NCI-H460 (cell line): ENCODE data around the gene PARK7. TPM values are rescaled to one million over a fixed set of nuclear protein-coding genes. Genes with fewer than 3 reads are reported as not detected.

Experiments
- DNase-seq: peaks from one replicate; pipeline ENCODE4 v3.0.0-alpha.2; 2016; ENCODE audit warnings: low read depth; ENCODE audit errors: extremely low read depth
- total RNA-seq: library from RNA; depleted of rRNA; stranded (reverse); fragments of >200 nt; shearing (Covaris generic); gene quantifications from 2 replicates; pipeline ENCODE4 v1.2.3, GENCODE V29; 2014

The PARK7 gene
- total RNA-seq, 1 experiment from 2014 or later: 257 TPM

GRCh38 chr1:8021676-8022266 is 60.3 kb downstream of the PARK7 start:
- no peak for DNase-seq

GRCh38 chr1:8022395-8023286 is 61.1 kb downstream of the PARK7 start:
- DNase-seq: no peak

GRCh38 chr1:8023287-8023994 is 61.9 kb downstream of the PARK7 start:
- no peak for DNase-seq

GRCh38 chr1:8023995-8024313 is 62.4 kb downstream of the PARK7 start:
- no peak for DNase-seq

GRCh38 chr1:8024329-8024728 is 62.8 kb downstream of the PARK7 start:
- DNase-seq: no peak

- no peak for DNase-seq
Measured at GRCh38 chr1:8025061-8025670, 63.7 kb downstream of the PARK7 start.

- no peak for DNase-seq
Measured at GRCh38 chr1:8025671-8026144, 64.2 kb downstream of the PARK7 start.

- peak; percentile 85 for DNase-seq
Measured at GRCh38 chr1:8026153-8026975, 64.9 kb downstream of the PARK7 start, which contains the start of gene ERRFI1. Gene ERRFI1, minus strand, starts transcription at chr1:8026309. Its CDS starts 10,690 bp downstream, at chr1:8015619.

GRCh38 chr1:8026976-8027747 is 65.7 kb downstream of the PARK7 start:
- no peak for DNase-seq

- peak; percentile 60 for DNase-seq
Measured at GRCh38 chr1:8027748-8028570, 66.4 kb downstream of the PARK7 start.

- DNase-seq: no peak
Measured at GRCh38 chr1:8028571-8028910, 67.0 kb downstream of the PARK7 start.

- no peak for DNase-seq
Measured at GRCh38 chr1:8031176-8031785, 69.8 kb downstream of the PARK7 start.

- no peak for DNase-seq
Measured at GRCh38 chr1:8032366-8032910, 70.9 kb downstream of the PARK7 start.

- no peak for DNase-seq
Measured at GRCh38 chr1:8033322-8033721, 71.8 kb downstream of the PARK7 start.
